Kidney glomerular epithelial cell (primary cell): ENCODE results near the gene OR51G1.
"Not testable (repeated sequence)": the region's sequence is repeated elsewhere in the genome, so short reads cannot be mapped to it uniquely, and the experiment has no call there.

Experiments
- DNase-seq: peaks from one replicate; lab custom pipeline; 2025; lab: John Stamatoyannopoulos, UW

OR51G1 gene

GRCh38 chr11:4924239-4924638, at the start of gene OR51G1:
OR51G1 (minus strand) TSS chr11:4924339; CDS start chr11:4924339, 0 bp downstream.
- no peak for DNase-seq

- no peak for DNase-seq
Observed at GRCh38 chr11:4962816-4963215, 38.7 kb upstream of the OR51G1 start.

- no peak for DNase-seq
Observed at GRCh38 chr11:4960877-4961276, 36.7 kb upstream of the OR51G1 start.

- no peak for DNase-seq
Observed at GRCh38 chr11:4957396-4957795, 33.3 kb upstream of the OR51G1 start.

- not testable (repeated sequence) for DNase-seq
Observed at GRCh38 chr11:4955613-4956012, 31.5 kb upstream of the OR51G1 start, which contains the start of gene OR51A2. OR51A2 (minus strand) TSS chr11:4955713; CDS start chr11:4955713, 0 bp downstream.

GRCh38 chr11:4947505-4947904, 23.4 kb upstream of the OR51G1 start, which contains the start of gene OR51A4:
OR51A4 (minus strand) TSS chr11:4947605; CDS start chr11:4947100, 505 bp downstream.
- DNase-seq = no peak

GRCh38 chr11:4936745-4937144, 12.6 kb upstream of the OR51G1 start:
- no peak for DNase-seq

- DNase-seq = no peak
Observed at GRCh38 chr11:4932751-4933150, 8.6 kb upstream of the OR51G1 start.

- no peak for DNase-seq
Observed at GRCh38 chr11:4926608-4927007, 2.5 kb upstream of the OR51G1 start.

- DNase-seq = no peak
Observed at GRCh38 chr11:4922304-4922703, 1.8 kb downstream of the OR51G1 start.

- no peak for DNase-seq
Observed at GRCh38 chr11:4921796-4922195, 2.3 kb downstream of the OR51G1 start.

GRCh38 chr11:4919250-4919649, 4.9 kb downstream of the OR51G1 start, which contains the start of gene OR51G2:
OR51G2 (minus strand) TSS chr11:4919350; CDS start chr11:4915663, 3,687 bp downstream.
- no peak for DNase-seq

GRCh38 chr11:4916581-4916980, 7.6 kb downstream of the OR51G1 start:
- DNase-seq = peak; percentile 29

GRCh38 chr11:4903484-4903883, 20.7 kb downstream of the OR51G1 start, which contains the start of gene OR51A7:
OR51A7 (plus strand) TSS chr11:4903783; CDS start chr11:4907370, 3,587 bp downstream.
- no peak for DNase-seq

- peak; percentile 63 for DNase-seq
Observed at GRCh38 chr11:4891996-4892640, 32.0 kb downstream of the OR51G1 start.

- DNase-seq = no peak
Observed at GRCh38 chr11:4890279-4890678, 33.9 kb downstream of the OR51G1 start.

- no peak for DNase-seq
Observed at GRCh38 chr11:4887591-4887990, 36.5 kb downstream of the OR51G1 start.

- no peak for DNase-seq
Observed at GRCh38 chr11:4886186-4886585, 38.0 kb downstream of the OR51G1 start.

GRCh38 chr11:4884361-4884760, 39.8 kb downstream of the OR51G1 start:
- DNase-seq = no peak

- no peak for DNase-seq
Observed at GRCh38 chr11:4882543-4882942, 41.6 kb downstream of the OR51G1 start.

GRCh38 chr11:4881860-4882500, 42.2 kb downstream of the OR51G1 start, which contains the start of gene OR51T1:
OR51T1 (plus strand) TSS chr11:4881900; CDS start chr11:4881900, 0 bp downstream.
- DNase-seq = peak; percentile 44

- no peak for DNase-seq
Observed at GRCh38 chr11:4881188-4881587, 43.0 kb downstream of the OR51G1 start.
